HG03064 (cell line): ENCODE measurements around the gene KSR2.
"Not testable (repeated sequence)": the region's sequence is repeated elsewhere in the genome, so short reads cannot be mapped to it uniquely, and the experiment has no call there.

ENCODE experiments used
- ATAC-seq: cut with Tn5 transposase; IDR thresholded peaks from one replicate; pipeline ENCODE4 v1.9.1; 2021; ENCODE audit warnings: low read depth; ENCODE audit not compliant: unreplicated experiment

KSR2 gene

DNA sequence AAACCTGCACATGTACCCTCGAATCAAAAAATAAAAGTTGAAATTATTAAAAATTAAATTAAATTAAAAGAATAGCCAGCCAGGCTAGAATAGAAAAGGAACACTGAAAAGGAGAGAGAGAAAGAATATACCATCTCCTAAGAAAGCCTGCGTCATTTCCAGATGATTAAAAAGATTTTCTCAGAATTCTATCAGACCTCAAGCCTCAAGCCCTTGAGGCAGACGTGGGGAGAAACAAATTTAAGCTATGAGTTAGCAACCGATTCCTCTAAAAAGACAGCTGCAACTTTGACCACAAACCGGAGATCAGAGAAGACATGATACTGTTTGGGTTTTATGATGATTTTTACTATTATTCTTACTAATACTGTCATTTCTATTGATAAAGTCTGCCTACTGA, 138.3 kb downstream of the KSR2 start:
- ATAC-seq: no peak

DNA sequence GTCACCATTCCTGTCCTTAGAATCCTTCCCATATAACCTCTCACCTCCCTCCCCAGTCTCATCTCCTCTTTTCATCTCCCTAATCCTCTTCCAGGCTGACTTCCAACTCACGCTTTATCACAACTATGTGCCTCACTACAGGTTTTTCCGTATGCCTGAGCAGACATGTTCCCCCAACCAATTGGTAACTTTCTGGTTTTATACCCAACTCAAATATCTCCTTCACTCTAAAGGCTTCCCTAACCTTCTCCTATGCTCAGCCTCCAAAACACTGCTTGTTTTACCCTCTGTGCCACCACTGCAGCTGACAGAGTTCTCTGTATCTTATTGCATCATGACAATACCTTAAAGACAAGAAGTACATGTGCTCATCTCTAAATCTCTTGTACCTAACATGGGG, 139.7 kb downstream of the KSR2 start:
- ATAC-seq: no peak

DNA sequence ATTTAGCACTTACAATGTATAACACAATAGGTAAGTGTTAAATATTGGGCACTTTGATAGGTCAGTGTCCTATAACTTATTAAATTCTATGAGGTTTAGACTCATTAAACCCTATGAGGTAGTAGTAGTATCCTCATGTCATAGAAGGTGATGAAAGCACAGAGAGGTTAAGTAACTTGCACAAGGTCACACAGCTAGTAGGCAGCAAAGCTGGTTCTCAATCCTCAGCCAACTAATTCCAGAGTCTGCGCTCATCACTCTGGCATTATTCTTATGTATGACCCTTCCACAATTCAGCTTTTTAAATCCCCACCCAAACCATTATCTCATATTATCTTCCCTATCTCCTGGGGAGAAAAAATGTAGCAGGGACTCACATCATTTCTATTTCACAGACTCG, 141.1 kb downstream of the KSR2 start:
- no peak for ATAC-seq

DNA sequence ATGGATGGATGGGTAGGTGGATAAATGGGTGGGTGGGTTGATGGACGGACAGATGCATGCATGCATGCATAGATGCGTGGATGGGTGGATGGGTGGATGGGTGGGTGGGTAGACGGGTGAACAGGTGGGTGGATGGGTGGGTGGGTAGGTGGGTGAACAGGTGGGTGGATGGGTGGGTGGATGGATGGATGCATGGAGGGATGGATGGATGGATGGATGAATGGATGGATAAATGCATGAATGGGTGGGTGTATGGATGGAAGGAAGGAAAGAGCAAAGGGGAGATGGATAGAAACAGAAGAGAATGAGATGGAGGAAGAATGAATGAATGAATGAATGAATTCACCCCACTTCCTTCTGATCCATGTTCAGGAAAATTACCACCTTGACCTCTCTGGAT, 143.0 kb downstream of the KSR2 start:
- ATAC-seq: no peak

DNA sequence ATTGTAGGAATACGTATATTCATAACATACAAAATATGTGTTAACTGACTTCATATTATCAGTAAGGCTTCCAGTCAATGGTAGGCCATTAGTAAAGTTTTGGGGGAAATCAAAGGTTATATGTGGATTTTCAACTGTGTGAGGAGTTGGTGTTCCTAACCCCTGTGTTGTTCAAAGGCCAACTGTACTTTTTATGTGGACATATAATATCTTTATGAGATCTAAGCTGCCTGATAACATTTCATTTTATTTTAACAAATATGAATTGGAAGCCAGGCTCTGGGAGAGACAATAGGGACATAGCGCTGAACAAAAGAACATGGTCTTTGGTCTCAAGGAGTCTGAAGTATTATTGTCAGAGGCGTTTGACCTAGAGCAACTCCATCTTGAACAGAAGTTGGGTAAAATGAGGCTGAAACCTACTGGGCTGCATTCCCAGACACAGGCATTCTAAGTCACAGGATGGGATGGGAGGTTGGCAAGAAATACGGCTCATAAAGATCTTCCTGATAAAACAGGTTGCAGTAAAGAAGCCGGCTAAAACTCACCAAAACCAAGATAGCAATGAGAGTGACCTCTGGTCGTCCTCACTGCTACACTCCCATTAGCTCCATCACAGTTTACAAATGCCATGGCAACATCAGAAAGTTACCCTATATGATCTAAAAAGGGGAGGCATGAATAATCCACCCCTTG, 147.2 kb downstream of the KSR2 start:
- no peak for ATAC-seq

DNA sequence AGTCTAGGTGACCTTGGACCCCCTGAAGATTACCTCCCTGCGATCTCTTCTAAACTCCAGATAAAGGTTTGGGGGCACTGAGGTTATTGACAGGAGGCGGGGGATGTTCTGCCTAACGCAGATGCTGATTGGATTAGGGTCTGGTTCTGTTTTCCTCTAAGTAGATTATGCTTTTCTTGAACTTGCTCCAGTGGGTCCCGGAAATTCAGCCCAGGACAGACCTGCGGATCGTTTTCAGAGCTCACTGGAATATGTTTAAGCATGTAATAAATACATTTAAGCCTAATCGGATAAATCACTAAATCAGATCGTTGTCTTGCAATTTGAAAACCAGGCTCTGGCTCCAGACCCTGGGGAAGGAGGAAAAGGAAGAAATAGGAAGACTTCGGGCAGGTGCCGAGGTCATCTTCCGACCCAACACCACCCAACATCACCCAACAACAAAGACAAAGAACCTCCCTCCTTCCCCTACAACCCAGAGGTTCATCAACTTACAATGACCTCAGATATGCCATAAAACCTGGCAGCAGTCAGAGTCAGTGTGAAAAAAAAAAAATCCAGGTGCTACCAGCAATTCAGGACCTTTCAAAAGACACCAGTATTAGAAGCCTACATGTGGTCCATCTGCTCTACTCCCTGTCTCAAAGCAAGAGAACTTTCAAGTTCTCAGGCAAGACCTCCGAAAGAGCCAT, 148.4 kb downstream of the KSR2 start:
- no peak for ATAC-seq

DNA sequence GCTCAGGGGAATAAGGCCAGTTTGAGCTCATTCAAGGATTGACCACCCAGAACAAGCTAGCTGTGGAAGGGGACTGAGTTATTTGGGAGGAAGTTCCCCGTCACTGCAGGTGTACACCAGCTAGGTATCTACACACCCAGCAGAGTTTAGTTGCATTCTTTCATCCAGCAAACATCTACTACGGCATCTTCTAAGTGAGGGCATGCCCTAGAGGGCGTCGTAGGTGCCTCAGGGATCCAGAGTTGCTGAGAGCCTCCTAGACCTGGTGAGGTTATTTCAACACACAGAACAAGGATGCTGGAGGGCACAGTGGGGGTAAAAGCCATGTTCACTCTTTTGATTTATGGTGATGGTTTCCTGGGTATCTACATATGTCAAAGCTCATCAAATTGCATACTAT, 149.6 kb downstream of the KSR2 start:
- ATAC-seq: no peak

DNA sequence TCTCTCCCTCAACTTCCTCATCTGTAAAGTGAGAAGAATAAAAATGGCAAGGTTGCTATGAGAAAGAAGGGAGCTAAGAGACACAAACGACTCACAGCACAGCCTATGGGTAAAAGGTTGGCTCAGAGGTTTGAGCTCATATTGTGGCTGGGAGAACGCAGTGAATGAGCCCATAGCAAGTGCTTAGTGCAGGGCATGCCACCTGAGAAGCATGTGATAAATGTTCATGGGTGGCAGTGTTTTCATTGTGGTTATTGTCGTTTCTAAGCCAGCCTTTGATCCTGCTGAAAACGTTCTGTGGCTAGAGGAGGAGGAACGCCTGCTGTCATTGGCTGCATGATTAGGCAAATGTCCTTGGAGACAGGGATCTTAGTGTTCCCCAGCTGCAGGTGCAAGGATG, 150.4 kb downstream of the KSR2 start:
- ATAC-seq: no peak

DNA sequence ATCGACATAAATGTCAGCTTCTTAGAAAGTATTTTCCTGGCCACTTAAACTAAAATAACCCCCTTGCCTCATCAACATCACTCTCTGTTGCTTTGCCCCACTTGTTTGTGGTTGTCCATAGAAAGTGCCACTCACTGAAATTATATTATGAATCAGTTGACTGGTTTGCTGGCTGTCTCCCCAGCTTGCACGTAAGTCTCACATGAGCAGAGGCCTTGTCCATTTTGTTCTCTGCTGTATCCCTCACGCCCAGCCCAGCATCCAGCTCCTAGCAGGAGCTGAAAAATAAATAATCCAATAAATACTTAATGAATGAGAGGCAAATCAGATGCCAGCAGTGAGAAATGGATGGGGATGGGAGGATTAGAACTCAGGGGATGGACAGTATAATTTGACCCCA, 159.3 kb downstream of the KSR2 start:
- ATAC-seq: no peak

DNA sequence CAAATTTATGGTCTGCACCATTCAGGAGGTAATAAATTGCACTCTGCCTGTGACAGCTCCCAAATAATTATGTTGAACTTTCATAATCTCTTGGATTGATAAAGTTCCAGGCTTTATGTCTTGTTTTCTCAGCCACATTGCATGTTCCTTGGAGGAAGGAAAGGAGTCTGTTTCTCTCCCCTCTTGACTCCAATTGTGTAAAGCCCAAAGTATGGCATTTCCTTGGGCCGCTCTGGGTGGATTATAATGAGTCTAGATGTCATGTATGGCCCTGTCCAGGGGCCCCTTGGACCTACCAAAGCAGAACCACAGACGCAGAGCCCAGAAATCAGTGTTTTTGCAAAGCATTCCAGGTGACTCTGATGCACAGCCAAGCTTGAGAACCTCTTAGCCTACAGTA, 160.8 kb downstream of the KSR2 start:
- no peak for ATAC-seq

DNA sequence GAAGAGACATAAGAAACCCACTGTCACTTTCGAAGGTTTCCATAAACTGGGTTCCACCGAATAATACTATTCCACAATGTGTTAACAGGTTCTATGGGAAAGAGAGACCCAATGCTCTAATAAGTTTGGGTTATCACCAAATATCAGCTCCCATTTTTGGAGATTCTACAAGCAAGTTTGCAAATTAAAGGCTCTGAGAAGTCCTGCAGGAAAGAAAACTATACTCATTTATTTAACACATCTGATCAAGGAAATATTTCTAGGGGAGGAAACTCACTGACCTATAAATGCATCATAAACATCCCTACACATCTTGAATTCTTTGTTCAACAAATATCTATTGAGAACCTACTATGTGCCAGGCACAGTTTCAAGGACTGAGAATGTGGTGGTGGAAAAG, 161.4 kb downstream of the KSR2 start:
- ATAC-seq: no peak

DNA sequence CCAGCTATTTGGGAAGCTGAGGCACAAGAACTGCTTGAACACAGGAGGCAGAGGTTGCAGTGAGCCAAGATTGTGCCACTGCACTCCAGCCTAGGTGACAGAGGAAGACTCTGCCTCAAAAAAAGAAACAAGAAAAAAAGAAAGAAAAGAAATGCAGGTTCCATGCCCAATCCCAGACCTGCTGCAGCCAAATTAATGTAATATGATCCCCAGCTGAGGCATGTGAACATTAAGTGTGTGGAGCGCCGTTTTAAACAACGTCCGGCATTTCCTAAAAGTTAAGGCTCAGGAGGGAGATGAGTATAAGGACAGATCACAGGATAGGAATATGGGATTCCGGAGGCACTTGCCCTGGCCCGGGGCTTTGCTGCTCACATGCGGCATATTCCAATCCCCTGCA, 162.9 kb downstream of the KSR2 start:
- no peak for ATAC-seq

DNA sequence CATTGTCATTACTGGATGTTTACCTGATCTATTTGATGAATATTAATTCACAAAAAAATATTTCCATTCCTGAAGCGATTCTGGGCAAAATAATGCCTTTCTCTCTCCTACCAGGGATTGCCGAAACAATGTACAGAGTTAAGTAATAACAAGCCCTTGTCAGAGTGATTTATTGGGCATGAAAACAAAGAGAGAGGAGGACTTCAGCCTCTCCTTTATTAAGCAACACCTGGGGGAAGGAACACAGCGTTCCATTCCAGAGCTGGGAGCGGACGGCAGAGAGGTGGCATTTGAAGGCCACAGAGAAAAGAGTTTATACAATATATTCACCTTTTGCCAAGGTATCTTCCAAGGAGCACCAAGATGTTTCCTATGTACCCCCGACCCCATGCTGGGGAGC, 165.8 kb downstream of the KSR2 start:
- ATAC-seq: no peak

DNA sequence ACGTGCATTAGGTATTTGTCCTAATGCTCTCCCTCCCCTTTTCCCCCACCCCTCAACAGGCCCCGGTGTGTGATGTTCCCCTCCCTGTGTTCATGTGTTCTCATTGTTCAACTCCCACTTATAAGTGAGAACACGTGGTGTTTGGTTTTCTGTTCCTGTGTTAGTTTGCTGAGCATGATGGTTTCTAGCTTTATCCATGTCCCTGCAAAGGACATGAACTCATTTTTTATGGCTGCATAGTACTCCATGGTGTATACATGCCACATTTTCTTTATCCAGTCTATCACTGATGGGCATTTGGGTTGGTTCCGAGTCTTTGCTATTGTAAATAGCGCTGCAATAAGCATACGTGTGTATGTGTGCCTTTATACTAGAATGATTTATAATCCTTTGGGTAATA, 168.1 kb downstream of the KSR2 start:
- ATAC-seq: not testable (repeated sequence)

DNA sequence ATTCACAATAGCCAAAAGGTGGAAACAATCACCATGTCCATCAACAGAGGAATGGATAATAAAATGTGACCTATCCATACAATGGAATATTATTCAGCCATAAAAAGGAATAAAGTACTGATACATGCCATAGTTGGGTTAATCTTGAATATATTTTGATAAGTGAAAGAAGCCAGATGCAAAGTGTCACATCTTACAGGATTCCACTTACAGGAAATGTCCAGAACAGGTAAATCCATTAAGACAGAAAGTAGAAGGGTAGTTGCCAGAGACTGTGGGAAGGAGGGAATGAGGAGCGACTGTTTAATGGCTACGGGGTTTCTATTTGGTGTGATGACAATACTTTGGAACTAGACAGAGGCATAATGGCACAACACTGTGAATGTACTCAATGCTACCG, 171.6 kb downstream of the KSR2 start:
- ATAC-seq: no peak

DNA sequence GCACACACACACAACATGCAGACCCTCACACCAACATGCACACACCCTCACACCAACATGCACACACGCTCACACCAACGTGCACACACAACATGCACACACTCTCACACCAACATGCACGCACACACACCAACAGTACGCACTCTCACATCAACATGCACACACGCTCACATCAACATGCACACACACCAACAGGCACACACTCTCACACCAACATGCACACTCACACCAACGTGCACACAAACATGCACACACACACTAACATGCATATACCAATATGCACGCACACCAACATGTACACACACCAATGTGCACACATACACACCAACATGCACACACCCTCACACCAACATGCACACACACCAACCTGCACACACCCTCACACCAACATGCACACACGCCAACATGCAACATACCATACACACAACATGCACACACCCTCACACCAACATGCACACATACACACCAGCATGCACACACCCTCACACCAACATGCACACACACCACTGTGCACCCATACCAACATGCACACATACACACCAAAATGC, 175.8 kb downstream of the KSR2 start:
- no peak for ATAC-seq

DNA sequence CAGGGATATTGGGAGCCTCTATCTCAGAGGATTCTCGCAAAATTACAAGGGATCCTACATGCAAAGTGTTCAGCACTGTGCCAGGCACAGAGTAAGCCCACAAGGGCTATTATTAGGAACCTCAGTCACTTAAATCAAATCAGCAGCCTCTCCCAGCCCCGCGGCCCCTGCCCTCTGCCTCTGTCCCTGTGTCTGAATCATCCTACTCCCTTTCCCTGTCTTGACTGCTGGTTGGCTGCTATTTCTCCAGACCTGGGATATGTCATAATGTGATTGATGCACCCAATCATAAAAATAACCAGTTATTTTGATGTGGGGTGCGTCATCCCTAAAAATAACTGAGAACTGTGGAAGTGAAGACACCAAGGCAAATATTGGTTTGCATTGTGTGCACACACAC, 176.3 kb downstream of the KSR2 start:
- ATAC-seq: no peak

DNA sequence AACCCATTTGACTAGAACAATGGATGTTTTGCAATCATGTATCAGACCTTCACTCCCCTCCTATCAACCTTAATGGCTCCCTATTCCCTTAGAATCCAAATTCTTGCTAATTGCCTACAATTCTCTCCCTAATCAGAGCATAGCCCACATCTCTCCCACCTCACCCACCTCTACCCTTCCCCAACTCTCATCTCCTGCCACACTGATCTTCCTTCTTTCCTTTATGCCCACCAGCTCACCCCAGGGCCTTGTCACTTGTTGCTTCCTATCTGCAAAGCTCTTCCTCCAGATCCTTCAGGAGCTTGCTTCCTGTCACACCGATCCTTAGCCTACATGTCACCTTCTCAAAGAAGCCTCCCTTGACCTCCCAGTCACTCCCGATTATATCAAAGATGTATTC, 177.8 kb downstream of the KSR2 start:
- no peak for ATAC-seq

DNA sequence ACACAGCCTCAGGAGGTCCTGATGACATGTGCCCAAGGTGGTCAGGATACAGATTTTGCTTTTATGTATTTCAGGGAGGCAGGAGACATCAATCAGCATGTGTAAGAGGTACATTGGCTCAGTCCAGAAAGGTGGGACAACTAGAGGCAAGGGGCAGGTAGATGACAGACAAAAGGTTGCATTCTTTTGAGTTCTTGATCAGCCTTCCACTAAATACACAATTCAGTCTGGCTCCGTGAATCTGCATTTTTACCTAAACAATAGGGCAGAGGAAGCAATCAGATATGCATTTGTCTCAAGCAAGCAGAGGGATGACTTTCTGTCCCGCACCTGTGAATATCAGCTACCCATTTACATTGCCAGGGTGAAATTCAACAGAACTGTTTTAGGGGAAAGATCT, 178.6 kb downstream of the KSR2 start:
- no peak for ATAC-seq

DNA sequence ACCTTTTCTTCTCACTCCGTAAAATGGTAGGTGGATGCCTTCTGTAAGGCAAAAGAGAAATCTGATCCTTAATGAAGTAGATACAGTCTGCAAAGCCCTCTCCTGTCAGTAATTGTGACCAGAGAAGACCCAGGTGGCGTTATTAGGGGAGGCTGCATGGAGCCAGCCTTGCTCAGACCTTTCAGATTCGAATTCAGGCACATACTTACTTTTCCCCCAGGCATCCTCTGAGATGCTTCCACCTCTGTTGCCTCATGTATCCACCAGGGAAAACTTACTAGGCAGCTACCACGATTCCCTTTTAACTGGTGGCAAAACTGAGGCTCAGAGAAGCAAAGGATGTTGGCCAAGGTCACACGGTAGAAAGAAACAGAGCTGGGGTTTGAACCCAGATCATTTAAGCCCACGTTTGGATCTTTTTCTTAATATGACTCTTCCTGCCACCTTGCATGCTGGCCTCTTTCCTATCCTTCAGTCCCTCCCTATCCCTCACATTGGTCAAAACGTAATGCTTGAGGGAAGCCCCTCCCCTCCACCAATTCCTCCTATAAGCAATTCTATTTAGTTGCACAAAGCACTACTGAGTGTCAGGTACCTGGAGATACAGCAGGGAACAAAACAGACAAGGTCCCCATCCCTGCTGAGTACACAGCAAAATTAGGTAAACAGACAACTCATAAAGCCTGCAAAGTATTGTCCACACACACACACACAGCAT, 179.4 kb downstream of the KSR2 start:
- no peak for ATAC-seq

DNA sequence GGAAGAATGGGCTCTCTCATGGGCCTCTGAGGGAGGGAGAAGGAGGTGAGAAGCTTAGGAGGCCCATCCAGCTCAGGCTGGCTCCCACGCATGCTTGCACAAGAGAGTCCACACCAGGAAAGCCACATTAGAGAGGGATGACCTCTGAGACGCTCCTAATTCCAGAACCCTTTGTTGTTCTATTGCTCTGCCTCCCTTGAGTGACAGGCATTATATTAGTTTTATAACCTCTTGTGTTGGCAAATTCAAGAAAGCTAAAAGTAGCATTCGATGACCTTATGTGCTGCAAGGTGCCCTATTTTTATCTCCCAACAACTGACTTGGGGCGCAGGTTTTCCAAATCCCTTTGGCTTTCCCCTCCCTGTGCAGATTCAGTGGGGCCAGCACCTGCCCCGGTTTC, 190.1 kb downstream of the KSR2 start:
- ATAC-seq: no peak
